ENCODE results near the gene NEK3.
"Not testable (repeated sequence)": the region's sequence is repeated elsewhere in the genome, so short reads cannot be mapped to it uniquely, and the experiment has no call there.

NEK3 gene

GRCh38 chr13:52165411-52165810 is 6.0 kb upstream of the NEK3 start:
- DNase-seq: no peak

DNA sequence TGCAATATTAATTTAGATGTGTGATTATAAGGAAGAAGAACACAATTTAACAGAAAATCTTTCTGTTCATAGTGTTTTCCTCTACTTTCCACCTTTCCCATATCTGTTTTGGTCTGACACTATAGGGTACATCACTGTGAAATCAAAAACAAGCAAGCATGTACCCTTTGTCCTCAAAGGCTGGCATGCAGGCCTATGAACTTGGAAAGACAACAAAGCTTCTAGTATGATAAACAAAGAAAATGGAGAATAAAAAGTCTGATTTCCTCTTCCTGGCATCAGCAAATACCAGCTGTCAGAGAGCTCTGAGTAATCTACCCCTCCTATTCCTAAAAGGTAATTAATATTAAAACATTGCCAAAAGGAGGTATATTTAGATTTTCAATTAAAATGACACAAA is 5.6 kb upstream of the NEK3 start:
- no peak for DNase-seq

DNA sequence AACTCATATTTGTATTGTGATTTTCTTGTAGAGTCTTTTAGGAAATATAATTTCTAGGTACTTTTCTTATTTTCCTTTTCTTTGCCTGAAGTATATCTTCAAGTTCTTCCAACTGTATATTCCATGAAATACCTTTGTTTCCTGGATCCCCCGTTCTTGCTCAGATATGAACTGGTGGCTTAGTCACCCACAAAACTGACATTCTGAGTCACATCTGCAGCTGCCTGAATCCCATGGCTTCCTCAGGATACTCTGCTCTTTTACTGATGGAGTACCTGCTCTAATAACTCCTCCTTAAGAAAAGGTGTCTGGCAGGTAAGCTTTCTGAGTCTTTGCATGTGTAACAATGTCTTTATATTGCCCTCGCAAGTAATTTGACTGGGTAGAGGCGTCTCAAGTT is 4.5 kb upstream of the NEK3 start:
- DNase-seq: not testable (repeated sequence)

- peak; percentile 30 for DNase-seq
These were observed 3.1 kb upstream of the NEK3 start for GRCh38 chr13:52162279-52163101.

- DNase-seq: no peak
These were observed 1.8 kb upstream of the NEK3 start for GRCh38 chr13:52161181-52161646.

- DNase-seq: no peak
These were observed 1.1 kb upstream of the NEK3 start for GRCh38 chr13:52160506-52160905.

DNA sequence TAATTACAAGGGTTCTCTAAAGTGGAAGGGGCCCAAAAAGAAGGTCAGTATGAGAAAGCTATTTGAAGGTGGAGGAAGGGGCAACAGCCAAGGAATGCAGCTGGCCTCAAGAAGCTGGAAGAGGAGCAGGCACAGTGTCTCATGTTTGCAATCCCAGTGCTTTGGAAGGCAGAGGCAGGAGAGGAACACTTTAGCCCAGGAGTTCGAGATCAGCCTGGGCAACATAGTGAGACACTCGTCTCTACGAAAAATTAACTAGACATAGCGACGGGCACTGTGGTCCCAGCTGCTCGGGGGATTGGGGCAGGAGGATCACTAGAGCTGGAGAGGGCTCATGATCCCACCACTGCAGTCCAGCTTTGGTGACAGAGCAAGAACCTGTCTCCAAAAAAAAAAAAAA is 656 bp upstream of the NEK3 start:
- no peak for DNase-seq

DNA sequence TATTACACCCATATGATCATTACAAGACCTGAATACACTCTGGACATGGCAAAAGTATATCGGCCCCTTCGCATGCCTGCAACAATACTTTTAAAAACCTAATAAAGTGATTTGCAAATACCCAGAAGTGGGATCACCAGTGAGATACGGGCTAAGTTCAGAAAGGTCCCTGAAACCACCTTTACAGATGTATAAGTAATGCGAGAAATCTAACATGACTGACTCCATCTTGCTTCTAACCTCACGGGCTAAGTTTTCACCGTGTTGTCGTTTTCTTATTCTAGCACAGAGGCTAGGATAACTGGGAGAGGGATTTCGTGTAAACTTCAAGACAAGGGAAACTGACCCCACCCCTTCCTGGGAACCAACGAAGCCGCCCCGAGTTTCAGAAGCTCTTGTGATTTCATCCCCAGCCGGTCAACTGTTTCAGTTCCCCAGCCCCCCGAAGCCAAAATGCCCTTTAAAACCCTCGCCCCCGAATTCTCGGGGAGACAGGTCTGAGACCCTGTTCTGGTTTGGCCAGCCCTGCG is 703 bp downstream of the NEK3 start:
- DNase-seq: peak; percentile 48

- DNase-seq: peak; percentile 40
These were observed 2.6 kb downstream of the NEK3 start for GRCh38 chr13:52156724-52157261.

GRCh38 chr13:52155177-52155576 is 4.2 kb downstream of the NEK3 start:
- DNase-seq: no peak

DNA sequence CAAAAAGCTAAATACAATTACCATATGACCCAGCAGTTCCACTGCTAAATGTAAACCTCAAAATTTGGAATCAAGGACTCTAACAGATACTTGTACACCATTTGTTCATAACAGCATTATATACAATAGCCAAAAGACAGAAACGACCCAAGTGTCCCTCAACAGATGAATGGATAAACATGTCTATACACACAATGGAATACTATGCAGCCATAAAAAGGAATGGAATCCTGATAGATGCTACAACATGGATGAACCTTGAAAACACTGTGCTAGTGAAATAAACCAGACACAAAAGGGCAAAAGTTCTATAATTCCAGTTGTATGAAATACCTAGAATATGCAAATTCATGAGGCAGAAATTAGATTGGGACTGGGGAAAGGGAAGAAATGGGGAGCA is 12.2 kb downstream of the NEK3 start:
- no peak for DNase-seq

DNA sequence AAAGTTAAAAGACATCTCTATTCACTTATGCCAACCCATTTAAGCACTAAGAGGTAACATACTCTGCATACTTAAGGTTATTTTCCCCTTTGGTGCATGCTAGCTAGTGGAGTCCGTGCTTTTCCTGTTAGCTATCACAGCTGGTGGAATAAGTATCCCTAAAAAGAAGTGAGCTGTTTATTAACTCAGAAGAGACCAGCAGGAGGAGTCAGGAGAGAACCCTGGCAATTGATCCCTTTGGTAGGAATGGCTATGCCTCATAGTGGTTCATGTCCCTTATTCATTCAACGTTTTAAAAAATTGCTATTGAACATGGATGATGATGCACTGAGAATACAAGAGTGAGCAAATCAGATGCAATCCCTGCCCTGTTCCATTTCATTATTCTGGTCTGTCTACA is 18.1 kb downstream of the NEK3 start:
- DNase-seq: no peak

- no peak for DNase-seq
These were observed 21.9 kb downstream of the NEK3 start for GRCh38 chr13:52137489-52137888.

DNA sequence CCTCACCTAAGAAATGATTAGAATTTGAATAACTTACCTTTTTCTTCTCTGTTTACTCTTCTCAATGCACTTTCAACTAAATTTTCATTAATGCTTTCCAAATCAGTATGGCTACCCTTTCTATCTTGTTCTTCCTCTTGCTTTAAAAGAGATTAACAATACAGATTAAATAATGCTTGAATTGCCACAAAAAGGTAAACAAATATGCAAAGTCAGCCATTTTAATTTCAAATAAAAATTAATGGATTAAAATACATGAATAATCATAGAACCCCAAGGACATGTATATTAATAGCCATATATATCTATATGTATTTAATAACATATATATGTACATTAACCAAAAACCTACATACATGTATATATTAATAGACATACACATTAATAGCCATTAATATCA is 22.6 kb downstream of the NEK3 start:
- DNase-seq: no peak

DNA sequence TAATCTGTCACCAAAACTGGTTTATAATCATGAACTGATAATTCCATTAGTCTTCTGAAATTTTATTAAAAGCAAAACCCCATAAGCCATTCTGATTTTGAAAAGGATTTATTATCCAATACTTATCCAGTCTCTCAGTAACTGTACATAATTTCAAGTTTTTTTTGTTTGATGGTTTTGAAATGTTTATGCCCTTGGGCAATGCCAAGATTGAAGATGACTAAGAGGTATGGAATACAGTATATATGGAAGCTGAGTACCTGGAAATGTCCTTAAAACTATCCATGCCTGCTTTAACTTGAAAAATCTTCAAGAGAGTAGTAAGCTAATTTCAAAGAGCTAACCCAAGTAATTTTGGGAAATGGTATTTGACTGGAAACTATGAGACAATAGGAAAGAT is 28.8 kb downstream of the NEK3 start:
- no peak for DNase-seq

DNA sequence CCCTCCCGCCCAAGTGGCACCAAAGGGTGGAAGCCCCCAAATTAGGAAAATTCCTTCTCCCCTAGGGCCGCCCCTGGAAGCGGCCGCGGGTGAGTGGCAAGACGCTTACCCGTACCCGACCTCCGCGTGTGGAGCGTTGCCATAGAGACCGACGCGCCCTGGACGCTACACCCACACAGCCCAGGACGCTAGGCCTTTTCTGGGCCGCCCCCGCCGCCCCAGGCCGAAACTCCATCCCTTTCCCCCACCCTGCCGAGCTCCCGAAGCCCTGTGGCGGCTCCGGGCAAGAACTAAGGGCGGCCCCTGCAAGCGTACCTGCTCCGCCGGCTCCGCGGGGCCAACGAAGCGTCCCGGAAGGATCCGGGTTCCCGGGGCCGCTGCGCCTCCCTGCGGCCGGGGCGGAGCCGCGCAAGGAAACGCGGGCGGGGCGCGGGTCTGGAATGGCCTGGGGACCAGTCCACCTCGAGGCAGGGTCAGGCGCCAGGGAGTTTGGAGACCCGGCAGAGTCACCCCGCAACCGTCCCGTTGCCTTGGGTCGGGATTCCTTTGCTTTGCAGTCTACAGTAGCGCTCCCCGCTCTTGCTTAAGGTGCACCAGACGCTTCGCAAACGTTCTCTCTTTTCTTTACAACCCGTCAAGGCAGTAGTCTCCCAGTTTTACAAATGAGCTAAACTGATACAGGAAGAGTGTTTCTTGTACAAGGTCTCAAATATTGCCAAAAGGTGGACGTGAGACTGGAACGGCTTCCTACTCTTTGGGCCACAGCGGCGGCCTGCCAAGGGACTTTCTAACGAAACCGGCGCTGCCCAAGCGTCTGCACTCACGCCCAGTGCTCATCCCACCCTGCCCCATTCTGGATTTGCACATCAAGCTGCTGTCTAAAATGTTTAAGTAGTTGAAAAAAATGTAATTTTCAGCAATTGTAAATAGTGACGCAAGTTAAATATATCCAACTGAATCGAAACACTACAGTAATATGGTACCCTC is 30.4 kb downstream of the NEK3 start, which contains the start of gene NEK5:
Gene NEK5, minus strand, starts transcription at position 360 of the 987 bp plus-strand sequence. CDS start 1,591 bp downstream, outside the sequence.
- DNase-seq: peak; percentile 23

GRCh38 chr13:52127783-52128702 is 31.4 kb downstream of the NEK3 start:
- DNase-seq: peak; percentile 61

DNA sequence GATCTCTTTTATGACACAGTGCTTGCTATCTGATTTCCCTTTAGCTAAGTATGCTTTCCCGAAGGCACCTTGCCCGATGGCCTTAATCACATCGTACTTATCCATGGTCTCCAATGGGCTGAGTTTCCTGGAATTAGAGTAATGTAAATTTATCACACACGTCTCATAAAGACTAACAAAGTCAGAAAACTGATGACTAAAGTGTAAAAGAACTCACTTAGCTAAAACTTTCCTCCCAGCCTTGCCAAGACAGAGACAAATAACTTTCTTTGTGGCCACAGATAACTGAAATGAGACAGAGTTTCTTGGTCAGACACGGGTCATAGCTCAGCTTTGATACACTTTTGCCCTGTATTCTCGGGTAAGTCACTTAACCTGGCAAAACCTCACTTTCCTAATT is 32.0 kb downstream of the NEK3 start:
- peak; percentile 4 for DNase-seq

DNA sequence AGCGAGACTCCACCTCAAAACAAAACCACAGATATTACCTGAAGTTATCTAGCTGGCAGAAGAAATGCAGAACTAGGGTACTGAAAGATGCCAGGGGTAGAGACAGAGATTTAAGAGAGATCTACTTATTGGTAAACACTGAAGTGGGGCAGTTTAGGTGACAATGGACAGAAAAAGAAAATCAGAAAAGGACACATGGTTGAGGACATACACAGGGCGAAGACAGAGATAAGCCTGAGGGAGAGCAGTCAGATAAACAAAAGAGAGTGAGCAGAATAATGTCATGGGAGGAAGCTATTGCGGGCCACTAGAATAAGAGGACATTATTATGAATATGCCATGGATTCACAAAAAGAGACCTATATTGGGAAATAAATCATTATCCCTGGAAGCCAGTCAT is 33.9 kb downstream of the NEK3 start:
- no peak for DNase-seq

GRCh38 chr13:52118595-52118994 is 40.8 kb downstream of the NEK3 start:
- DNase-seq: no peak

GRCh38 chr13:52118095-52118494 is 41.3 kb downstream of the NEK3 start:
- no peak for DNase-seq

DNA sequence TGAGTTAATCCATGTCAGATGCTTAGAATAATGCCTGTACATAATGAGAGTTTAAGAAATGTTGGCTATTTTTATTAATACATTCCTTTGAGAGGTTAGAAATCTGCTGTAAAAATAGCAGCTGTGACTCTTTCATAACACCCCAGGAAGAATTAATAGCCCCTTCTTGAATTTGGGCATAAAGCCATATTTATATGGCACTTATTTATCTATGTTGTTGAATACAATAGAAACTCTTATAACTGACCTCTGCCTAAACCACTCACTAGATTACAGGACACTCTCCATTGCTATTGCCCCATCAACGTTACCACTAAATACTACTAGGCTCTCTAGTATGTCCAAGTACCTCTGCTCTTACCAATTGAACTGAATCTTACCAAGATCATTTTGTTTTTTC is 46.8 kb downstream of the NEK3 start:
- no peak for DNase-seq
